ENCODE data around the gene TENM3. TPM values are rescaled to one million over a fixed set of nuclear protein-coding genes. Genes with fewer than 3 reads are reported as not detected.

Gene TENM3
- total and polyA plus RNA-seq, 2 of the 8 experiments (the other 6 are each of a cell fraction or from before 2014, with no cell fraction given), result 36.9 to 69.3 TPM

- Histone ChIP-seq H3K79me2 (ENCODE audit: control insufficient read depth in 1 of 2, insufficient read depth in 2 of 2, low read length in 2 of 2) (peaks cover 0 to 44% of the 10 kb centered on the region in 2 experiments; a peak in 2 of 4 replicates), H3K18ac (ENCODE audit: extremely low read depth, low read length) (no peak overlapping the region), H3K79me1 (ENCODE audit: low read depth, low read length) (peaks cover 4% of the 10 kb centered on the region; the same call in 1 of the 2 replicates), H3K23ac (ENCODE audit: insufficient read length) (no peak overlapping the region), H2BK20ac (ENCODE audit: low read length) (no peak overlapping the region), H3K4me1 (replicated peaks in 1 of 4; ENCODE audit: control insufficient read depth in 3 of 4, insufficient read depth in 4 of 4, low read length in 3 of 4) (no peaks in the 10 kb centered on the region; a peak in 1 of 7 replicates), H2BK5ac (ENCODE audit: low read depth, low read length) (no peak overlapping the region), H4K91ac (replicated peaks; ENCODE audit: insufficient read length, low read length) (no peak overlapping the region), H3K27me3 (replicated peaks in 1 of 4; ENCODE audit: control insufficient read depth in 3 of 4, extremely low read depth in 1 of 4, insufficient read depth in 3 of 4, low read length in 3 of 4) (no peaks in the 10 kb centered on the region), H3K27ac (ENCODE audit: low read depth, low read length) (no peak overlapping the region), H3K56ac (replicated peaks; ENCODE audit: insufficient read length, low read depth, low read length) (no peak overlapping the region), H3K4me3 (ENCODE audit: extremely low read depth in 1 of 4, insufficient read depth in 2 of 4, low read depth in 3 of 4, low read length in 4 of 4) (no peak overlapping the region), H3K36me3 (ENCODE audit: control insufficient read depth in 2 of 4, insufficient read depth in 4 of 4, low read length in 3 of 4) (no peaks in the 10 kb centered on the region), H2BK15ac (ENCODE audit: low read length) (no peak overlapping the region), H3K4ac (replicated peaks; ENCODE audit: insufficient read length, low read depth, low read length) (no peak overlapping the region), H3K9ac (replicated peaks in 1 of 4; ENCODE audit: extremely low read depth in 1 of 4, low read depth in 3 of 4, low read length in 3 of 4) (no peak overlapping the region), H3K4me2 (ENCODE audit: insufficient read depth in 1 of 2, low read depth in 2 of 2, low read length in 2 of 2) (no peak overlapping the region), H4K5ac (ENCODE audit: insufficient read length, low read depth, low read length) (no peak overlapping the region), H3K23me2 (ENCODE audit: low read depth, low read length) (no peaks in the 10 kb centered on the region), H3K14ac (ENCODE audit: insufficient read length) (no peak overlapping the region), H3K9me3 (ENCODE audit: insufficient read depth in 2 of 2, low read depth in 1 of 2, low read length in 1 of 2) (no peaks in the 10 kb centered on the region), H4K8ac (ENCODE audit: extremely low read depth, insufficient read depth, low read length) (no peak overlapping the region), H4K20me1 (replicated peaks in 1 of 2; ENCODE audit: control insufficient read depth in 1 of 2, insufficient read depth in 2 of 2, low read length in 2 of 2) (no peaks in the 10 kb centered on the region), H2BK12ac (ENCODE audit: low read depth, low read length) (no peak overlapping the region), H2AK5ac (ENCODE audit: low read depth, low read length) (no peak overlapping the region), H2AFZ (ENCODE audit: low read length) (no peak overlapping the region), H2BK120ac (replicated peaks; ENCODE audit: low read depth, low read length) (no peak overlapping the region)
- TF ChIP-seq POLR2A (IDR thresholded peaks at IDR 0.05; ENCODE audit: control extremely low read depth in 1 of 2, low read depth in 2 of 2, low read length in 2 of 2) (no peak), HDAC6 (IDR thresholded peaks at IDR 0.05; ENCODE audit: low read depth, low read length) (no peak), TAF7 (optimal IDR thresholded peaks at IDR 0.05; ENCODE audit: borderline replicate concordance, low read depth, low read length) (no peak), KDM4A (IDR thresholded peaks at IDR 0.05; ENCODE audit: low read depth, low read length, severe bottlenecking) (no peak), SUZ12 (IDR thresholded peaks at IDR 0.05; ENCODE audit: low read length) (no peak), CHD2 (IDR thresholded peaks at IDR 0.05; ENCODE audit: low read length) (no peak), CTCF (IDR thresholded peaks at IDR 0.05; ENCODE audit: control extremely low read depth in 1 of 3, insufficient read depth in 1 of 3, low read depth in 1 of 3, low read length in 3 of 3) (no peak), POLR2AphosphoS5 (IDR thresholded peaks at IDR 0.05; ENCODE audit: low read depth, low read length) (no peak)
- WGBS, 2 experiments (ENCODE audit: extremely low coverage in 1 of 2, insufficient coverage in 1 of 2, insufficient read length in 1 of 2, insufficient replicate concordance in 2 of 2, low coverage in 1 of 2, low lambda C conversion rate in 2 of 2, missing lambda C conversion rate in 1 of 2), result 67% methylated on average over 6 of the region's 6 CpGs; no CpG with 5 or more reads in 1 of the 2 experiments
- CTCF ChIA-PET (ENCODE audit: partially characterized antibody), result interaction anchor here (0.6 kb wide), 1 partner anchor 208 kb away, joined by 3 read pairs; no protein-coding TSS in a partner anchor
- FAIRE-seq, result no peak
- DNase-seq (ENCODE audit: low read depth in 1 of 2, low spot score in 2 of 2), result no peak
- POLR2A ChIA-PET (ENCODE audit: partially characterized antibody), result interaction anchor here (0.7 to 1.0 kb wide), 2 partner anchors 14 to 1282 kb away, joined by 3 read pairs; no protein-coding TSS in a partner anchor
Observed at GRCh38 chr4:182513587-182514291, 270.5 kb downstream of the TENM3 start.
